ENCODE results near the gene GDI1. TPM values are rescaled to one million over a fixed set of nuclear protein-coding genes. Genes with fewer than 3 reads are reported as not detected.

GDI1 gene
- total and polyA plus RNA-seq, 2 of the 4 experiments (the other 2 are of a cell fraction) = 113 to 291 TPM

- Histone ChIP-seq H3K4ac (ENCODE audit: low read depth, low read length) (no peak overlapping the region), H2AFZ (replicated peaks; ENCODE audit: low read length, poor library complexity) (no peak overlapping the region), H2AK5ac (ENCODE audit: low read depth, low read length) (no peak overlapping the region), H3K18ac (ENCODE audit: low read depth, low read length) (no peak overlapping the region), H3K23ac (ENCODE audit: low read depth, low read length) (no peak overlapping the region), H4K5ac (ENCODE audit: low read depth, low read length) (no peak overlapping the region), H3K27me3 (ENCODE audit: control insufficient read depth, insufficient read depth, low read length) (no peaks in the 10 kb centered on the region), H3K4me2 (ENCODE audit: low read depth, low read length) (no peak overlapping the region), H3K9ac (ENCODE audit: low read depth, low read length) (no peak overlapping the region), H3K4me1 (ENCODE audit: control insufficient read depth, insufficient read depth, low read length) (peaks cover 8% of the 10 kb centered on the region; the same call in 1 of the 2 replicates), H3K79me1 (ENCODE audit: low read depth in 1 of 2, low read length in 2 of 2) (peaks cover 0 to 29% of the 10 kb centered on the region in 2 experiments; a peak in 2 of 4 replicates), H3K9me3 (ENCODE audit: control insufficient read depth, insufficient read depth, low read length) (no peaks in the 10 kb centered on the region; the same call in 1 of the 2 replicates), H3K36me3 (ENCODE audit: control insufficient read depth, insufficient read depth, low read length) (peaks cover 47% of the 10 kb centered on the region), H2BK20ac (ENCODE audit: low read depth, low read length) (no peak overlapping the region), H3K56ac (ENCODE audit: extremely low read depth, insufficient read depth, low read length) (no peak overlapping the region), H2BK120ac (ENCODE audit: low read depth, low read length) (no peak overlapping the region), H3K27ac (ENCODE audit: insufficient read depth, low read length) (no peak overlapping the region), H3K4me3 (ENCODE audit: insufficient read depth, low read depth, low read length) (no peak overlapping the region), H2BK5ac (ENCODE audit: low read depth, low read length, poor library complexity, severe bottlenecking) (no peak overlapping the region), H2AK9ac (replicated peaks; ENCODE audit: low read depth, low read length, poor library complexity) (no peak overlapping the region), H2BK15ac (ENCODE audit: low read depth, low read length) (no peak overlapping the region), H4K91ac (ENCODE audit: insufficient read depth, low read depth, low read length) (no peak overlapping the region), H4K20me1 (ENCODE audit: insufficient read depth, low read length) (no peaks in the 10 kb centered on the region; the same call in 1 of the 2 replicates), H3K9me1 (ENCODE audit: insufficient read depth, low read length) (no peaks in the 10 kb centered on the region), H3K14ac (replicated peaks; ENCODE audit: low read depth, low read length) (no peak overlapping the region), H4K8ac (ENCODE audit: low read depth in 2 of 2, low read length in 2 of 2) (no peak overlapping the region)
- dilution Hi-C loops (cut with HindIII; ENCODE audit: low sequenced_read_pairs, unreplicated experiment) (no loop called here), in situ Hi-C loops (cut with MboI; ENCODE audit: low sequenced_read_pairs) (no loop called here), intact Hi-C loops (cut with micrococcal nuclease) (no loop called here)
- no CpG with 5 or more reads among the region's 18 CpGs for WGBS, 2 experiments (ENCODE audit: extremely low coverage in 2 of 2, insufficient read length in 1 of 2)
- POLR2A ChIA-PET (ENCODE audit: unreplicated experiment) = no interaction called here
- CTCF ChIA-PET = no interaction called here
- no peak for DNase-seq
- no peak for ATAC-seq (ENCODE audit: low read depth)
- TF ChIP-seq NFE2L2 (IDR thresholded peaks at IDR 0.05; ENCODE audit: low read depth, low read length) (no peak), RCOR1 (IDR thresholded peaks at IDR 0.05; ENCODE audit: insufficient replicate concordance, low read length) (no peak), MXI1 (IDR thresholded peaks at IDR 0.05; ENCODE audit: borderline replicate concordance, low read depth, low read length) (no peak), CTCF (conservative IDR thresholded peaks at IDR 0.05; ENCODE audit: low read depth, low read length) (no peak), POLR2A (IDR thresholded peaks at IDR 0.05; ENCODE audit: low read depth, low read length) (no peak), CHD1 (IDR thresholded peaks at IDR 0.05; ENCODE audit: low read depth, low read length) (no peak), BHLHE40 (IDR thresholded peaks at IDR 0.05; ENCODE audit: low read depth, low read length) (no peak), RAD21 (IDR thresholded peaks at IDR 0.05; ENCODE audit: low read length) (no peak), SMC3 (IDR thresholded peaks at IDR 0.05; ENCODE audit: low read depth, low read length) (no peak)
- BruUV-seq (replicated peaks) = no TSS peak
Measured at GRCh38 chrX:154449618-154450017, 12.7 kb downstream of the GDI1 start.
